Uterus (tissue), 4 donors: Measurements from ENCODE around the gene RIMS1. TPM values are rescaled to one million over a fixed set of nuclear protein-coding genes. Genes with fewer than 3 reads are reported as not detected.

Source experiments
- DNase-seq, 2 donors: peaks; one replicate each; pipeline ENCODE4 v3.0.0-alpha.2; 2019 to 2020
- H3K27ac ChIP-seq, 2 donors: fragments of 200-600 bp; sonication (generic); 1 replicate in 1 of 2; 2 replicates in 1 of 2; pipeline ENCODE4 v1.5.1; 2016 to 2018
- H3K27me3 ChIP-seq, 2 donors: fragments of 200-600 bp; sonication (generic); one replicate each; pipeline ENCODE4 v1.5.1; 2018 to 2019; ENCODE audit warnings: control low read depth in 1 of 2
- H3K36me3 ChIP-seq, 2 donors: fragments of 200-600 bp; sonication (generic); one replicate each; pipeline ENCODE4 v1.5.1; 2019; ENCODE audit warnings: control low read depth in 1 of 2
- H3K4me1 ChIP-seq, 2 donors: fragments of 200-600 bp; sonication (generic); one replicate each; pipeline ENCODE4 v1.5.1; 2018 to 2019; ENCODE audit warnings: control low read depth in 1 of 2
- H3K4me3 ChIP-seq, 2 donors: fragments of 200-600 bp; sonication (generic); 1 replicate in 1 of 2; 2 replicates in 1 of 2; pipeline ENCODE4 v1.5.1; 2018 to 2019; ENCODE audit warnings: mild to moderate bottlenecking in 1 of 2
- H3K9me3 ChIP-seq, 2 donors: fragments of 200-600 bp; sonication (generic); one replicate each; pipeline ENCODE4 v1.5.1; 2019; ENCODE audit warnings: control low read depth in 1 of 2
- CTCF ChIP-seq, 4 experiments: fragments of 200-600 bp in 2 of 4; fragments of 450-650 bp in 2 of 4; sonication (generic) in 2 of 4; IDR thresholded peaks; one replicate each; pipeline ENCODE4 v1.5.1; 2016 to 2019; ENCODE audit warnings: antibody characterized with exemption in 4 of 4, mild to moderate bottlenecking in 2 of 4, moderate library complexity in 1 of 4
- POLR2A ChIP-seq, 2 donors: fragments of 450-650 bp; IDR thresholded peaks; one replicate each; pipeline ENCODE4 v1.6.1; 2016; ENCODE audit warnings: antibody characterized with exemption in 2 of 2, mild to moderate bottlenecking in 1 of 2, moderate library complexity in 1 of 2
- intact Hi-C: fragments of 100-400 bp; cut with DNase I; formaldehyde crosslinking; loops from one replicate; pipeline ENCODE4 v1.15.1; 2023; ENCODE audit warnings: low total_unique reads
- total RNA-seq, 4 donors: library from RNA; depleted of rRNA in 3 of 4; stranded (reverse); fragments of >200 nt in 3 of 4; gene quantifications; one replicate each; pipeline versions ENCODE4 v1.1.0 to v1.2.4, GENCODE V29; 2014 to 2023
- donor health status: DM: yes; HTN: yes; CAD: no.

The RIMS1 gene
- total RNA-seq, 4 donors from 2014 or later, result 0.88 to 24.9 TPM; not detected in 2

DNA sequence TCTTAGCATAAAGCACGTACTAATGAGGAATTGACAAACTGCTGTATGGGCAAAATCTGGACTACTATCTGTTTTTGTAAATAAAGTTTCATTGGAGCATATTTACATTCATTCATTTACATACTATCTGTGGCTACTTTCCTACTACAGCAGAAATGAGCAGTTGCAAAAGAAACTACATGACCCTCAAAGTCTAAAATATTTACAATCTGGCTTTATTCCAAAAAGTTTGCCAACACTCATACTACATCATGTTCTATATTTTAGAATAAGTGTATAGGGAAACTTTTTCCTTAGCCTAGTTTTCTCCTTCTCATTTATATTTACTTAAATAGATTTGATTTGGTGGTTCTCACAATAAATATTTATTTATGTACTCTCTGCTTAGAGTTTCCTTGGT lies 208.2 kb downstream of the RIMS1 start:
- Histone ChIP-seq H3K4me1 (no peaks in the 10 kb centered on the region), H3K4me3 (no peak overlapping the region), H3K9me3 (no peaks in the 10 kb centered on the region), H3K27ac (no peak overlapping the region), H3K27me3 (no peaks in the 10 kb centered on the region), H3K36me3 (no peaks in the 10 kb centered on the region)
- no peak for DNase-seq
- TF ChIP-seq POLR2A (IDR thresholded peaks at IDR 0.05), result no peak
- TF ChIP-seq CTCF (IDR thresholded peaks at IDR 0.05), result no peak
- intact Hi-C loops, result no loop called here

GRCh38 chr6:72102561-72102960 lies 216.2 kb downstream of the RIMS1 start:
- H3K27ac ChIP-seq, result no peak overlapping the region
- intact Hi-C loops, result no loop called here
- H3K4me3 ChIP-seq, result no peak overlapping the region
- no peaks in the 10 kb centered on the region for H3K27me3 ChIP-seq
- H3K36me3 ChIP-seq, result no peaks in the 10 kb centered on the region
- no peak for DNase-seq
- H3K4me1 ChIP-seq, result no peaks in the 10 kb centered on the region
- H3K9me3 ChIP-seq, result no peaks in the 10 kb centered on the region
- no peak for TF ChIP-seq POLR2A (IDR thresholded peaks at IDR 0.05)

DNA sequence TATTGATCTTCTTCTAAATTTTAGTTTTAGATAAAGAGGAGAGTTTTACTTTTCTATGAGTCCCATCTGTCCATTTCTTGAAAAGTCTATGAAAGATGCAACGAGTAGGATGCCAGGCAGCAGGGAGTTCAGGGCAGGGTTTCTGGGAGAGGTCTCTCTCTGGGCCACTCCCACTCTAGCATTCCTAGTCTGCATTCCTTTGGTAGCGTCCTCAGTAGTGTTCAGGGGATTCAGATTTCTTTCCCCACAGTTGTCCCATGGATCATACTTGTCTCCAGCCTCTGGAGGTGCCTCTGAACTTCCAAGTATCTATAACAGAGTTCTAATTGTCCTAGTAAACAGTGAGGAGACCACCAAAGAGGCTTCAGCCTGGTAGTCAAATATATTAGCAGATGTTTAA lies 225.3 kb downstream of the RIMS1 start:
- no peak for TF ChIP-seq POLR2A (IDR thresholded peaks at IDR 0.05)
- no peak for TF ChIP-seq CTCF (IDR thresholded peaks at IDR 0.05)
- Histone ChIP-seq H3K27ac (no peak overlapping the region), H3K9me3 (no peaks in the 10 kb centered on the region)

GRCh38 chr6:72130327-72130726 lies 244.0 kb downstream of the RIMS1 start:
- DNase-seq, result no peak
- intact Hi-C loops, result no loop called here
- no peak overlapping the region for H3K27ac ChIP-seq
- H3K4me1 ChIP-seq, result no peaks in the 10 kb centered on the region
- TF ChIP-seq POLR2A (IDR thresholded peaks at IDR 0.05) (no peak), CTCF (IDR thresholded peaks at IDR 0.05) (no peak)
- no peaks in the 10 kb centered on the region for H3K27me3 ChIP-seq
- no peak overlapping the region for H3K4me3 ChIP-seq
- no peaks in the 10 kb centered on the region for H3K9me3 ChIP-seq
- no peaks in the 10 kb centered on the region for H3K36me3 ChIP-seq

More for the DNA sequence above, 225.3 kb downstream of the RIMS1 start:
- Histone ChIP-seq H3K4me1 (no peaks in the 10 kb centered on the region), H3K4me3 (no peak overlapping the region), H3K36me3 (no peaks in the 10 kb centered on the region), H3K27me3 (no peaks in the 10 kb centered on the region)
- no peak for DNase-seq
- intact Hi-C loops, result no loop called here

DNA sequence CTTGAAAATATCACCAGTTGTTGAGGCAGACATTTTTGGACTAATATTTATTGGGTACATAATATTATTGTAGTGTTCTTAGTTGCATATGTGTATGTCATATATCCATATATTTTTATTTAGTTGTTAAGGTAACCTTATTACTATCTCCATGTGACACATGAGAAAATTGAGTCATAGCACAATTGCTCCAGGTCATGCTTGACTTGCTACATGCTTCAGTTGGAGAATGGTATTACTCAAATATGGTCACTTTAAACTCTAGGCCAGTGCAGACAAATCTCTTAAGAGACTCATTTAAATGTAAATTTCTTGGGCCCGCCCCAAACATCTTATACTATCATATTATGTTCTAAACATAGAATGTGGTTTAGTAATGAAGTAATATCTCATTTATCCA lies 246.1 kb downstream of the RIMS1 start:
- TF ChIP-seq POLR2A (IDR thresholded peaks at IDR 0.05) (no peak), CTCF (IDR thresholded peaks at IDR 0.05) (no peak)
- no peak overlapping the region for H3K4me3 ChIP-seq
- intact Hi-C loops, result no loop called here
- no peaks in the 10 kb centered on the region for H3K36me3 ChIP-seq
- H3K4me1 ChIP-seq, result no peaks in the 10 kb centered on the region
- no peaks in the 10 kb centered on the region for H3K27me3 ChIP-seq
- no peak for DNase-seq
- H3K9me3 ChIP-seq, result no peaks in the 10 kb centered on the region
- no peak overlapping the region for H3K27ac ChIP-seq

GRCh38 chr6:72132851-72133250 lies 246.5 kb downstream of the RIMS1 start:
- intact Hi-C loops, result no loop called here
- Histone ChIP-seq H3K9me3 (no peaks in the 10 kb centered on the region), H3K4me1 (no peaks in the 10 kb centered on the region), H3K27ac (no peak overlapping the region), H3K36me3 (no peaks in the 10 kb centered on the region), H3K27me3 (no peaks in the 10 kb centered on the region), H3K4me3 (no peak overlapping the region)
- TF ChIP-seq POLR2A (IDR thresholded peaks at IDR 0.05), result no peak
- TF ChIP-seq CTCF (IDR thresholded peaks at IDR 0.05), result no peak
- no peak for DNase-seq
